Suprapubic skin (tissue), 4 donors: ENCODE data around the gene PLA2G4C.

Experiments
- CTCF ChIP-seq, 2 donors: fragments of 200-600 bp in 1 of 2; fragments of 450-650 bp in 1 of 2; sonication (generic) in 1 of 2; IDR thresholded peaks; one replicate each; pipeline ENCODE4 v1.5.1; 2016 to 2019; ENCODE audit warnings: antibody characterized with exemption in 2 of 2, mild to moderate bottlenecking in 1 of 2, moderate library complexity in 1 of 2
- EP300 ChIP-seq: sonication (generic); formaldehyde crosslinking; IDR thresholded peaks from one replicate; pipeline ENCODE4 v1.6.1; 2017; ENCODE audit warnings: antibody characterized with exemption
- POLR2A ChIP-seq, 2 donors: fragments of 450-650 bp; IDR thresholded peaks; one replicate each; pipeline ENCODE4 v1.6.1; 2017; ENCODE audit warnings: antibody characterized with exemption in 2 of 2, mild to moderate bottlenecking in 2 of 2, moderate library complexity in 2 of 2
- POLR2AphosphoS5 ChIP-seq, 3 donors: sonication (generic); formaldehyde crosslinking; IDR thresholded peaks; one replicate each; pipeline ENCODE4 v1.6.1; 2017; ENCODE audit warnings: antibody characterized with exemption in 3 of 3

- TF ChIP-seq POLR2A (IDR thresholded peaks at IDR 0.05) = no peak
- no peak for TF ChIP-seq CTCF (IDR thresholded peaks at IDR 0.05)
- no peak for TF ChIP-seq POLR2AphosphoS5 (IDR thresholded peaks at IDR 0.05)
- no peak for TF ChIP-seq EP300
Measured at GRCh38 chr19:48000846-48001245, 109.8 kb downstream of the PLA2G4C start.
